NT2/D1 (cell line): ENCODE data around the gene STK38L.

Experiments used
- YY1 ChIP-seq: IDR thresholded peaks from 2 replicates; pipeline ENCODE4 v1.6.1; 2011; ENCODE audit not compliant: insufficient read length, insufficient read depth
- ZNF274 ChIP-seq: IDR thresholded peaks from 2 replicates; pipeline ENCODE4 v1.6.1; 2011; ENCODE audit warnings: mild to moderate bottlenecking, low read depth, low read length

DNA sequence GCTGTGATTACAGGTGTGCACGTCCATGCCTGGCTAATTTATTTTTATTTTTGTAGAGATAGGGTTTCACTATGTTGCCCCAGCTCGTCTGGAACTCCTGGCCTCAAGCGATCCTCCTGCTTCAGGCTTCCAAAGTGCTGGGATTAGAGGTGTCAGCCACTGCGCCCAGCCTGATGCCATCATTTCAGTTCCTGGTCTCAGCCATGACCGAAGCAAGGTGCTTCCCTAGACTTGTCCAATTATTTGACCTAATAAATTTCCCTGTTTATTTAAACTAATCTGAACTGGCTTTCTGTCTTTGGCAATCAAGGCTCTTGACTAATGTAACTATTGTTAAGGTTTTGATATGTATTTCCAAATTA, 24.4 kb upstream of the STK38L start:
- no peak for TF ChIP-seq YY1
- no peak for TF ChIP-seq ZNF274
